C4-2B (cell line): ENCODE results near the gene C3orf49.

Experiments used
- ZFX ChIP-seq: fragments of 450-650 bp; IDR thresholded peaks from 2 replicates; pipeline ENCODE4 v1.6.1; 2017
- TF ChIP-seq, protein P1 (sequence below): fragments of 450-650 bp; conservative IDR thresholded peaks from 2 replicates; pipeline ENCODE4 v1.5.1; 2017; ENCODE audit warnings: mild to moderate bottlenecking

DNA sequence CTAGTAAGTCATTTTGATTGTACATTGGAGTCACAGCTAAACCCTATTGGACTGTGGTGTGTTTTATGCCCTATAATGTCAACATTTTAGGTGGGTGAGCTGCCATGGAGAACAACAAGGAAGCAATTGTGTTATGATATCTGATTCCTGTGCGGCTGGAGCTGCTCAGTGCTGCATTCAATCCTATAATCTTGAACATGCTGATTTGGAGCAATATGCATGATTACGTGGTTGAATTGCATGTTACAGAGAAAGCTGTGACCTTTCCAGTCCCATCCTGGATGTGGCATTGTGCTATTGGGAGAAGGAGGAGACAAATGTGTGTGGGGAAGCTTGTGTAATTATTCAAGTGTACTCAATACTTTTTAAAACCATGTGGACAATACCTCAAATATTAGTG, 20.1 kb upstream of the C3orf49 start:
- TF ChIP-seq, protein P1, sequence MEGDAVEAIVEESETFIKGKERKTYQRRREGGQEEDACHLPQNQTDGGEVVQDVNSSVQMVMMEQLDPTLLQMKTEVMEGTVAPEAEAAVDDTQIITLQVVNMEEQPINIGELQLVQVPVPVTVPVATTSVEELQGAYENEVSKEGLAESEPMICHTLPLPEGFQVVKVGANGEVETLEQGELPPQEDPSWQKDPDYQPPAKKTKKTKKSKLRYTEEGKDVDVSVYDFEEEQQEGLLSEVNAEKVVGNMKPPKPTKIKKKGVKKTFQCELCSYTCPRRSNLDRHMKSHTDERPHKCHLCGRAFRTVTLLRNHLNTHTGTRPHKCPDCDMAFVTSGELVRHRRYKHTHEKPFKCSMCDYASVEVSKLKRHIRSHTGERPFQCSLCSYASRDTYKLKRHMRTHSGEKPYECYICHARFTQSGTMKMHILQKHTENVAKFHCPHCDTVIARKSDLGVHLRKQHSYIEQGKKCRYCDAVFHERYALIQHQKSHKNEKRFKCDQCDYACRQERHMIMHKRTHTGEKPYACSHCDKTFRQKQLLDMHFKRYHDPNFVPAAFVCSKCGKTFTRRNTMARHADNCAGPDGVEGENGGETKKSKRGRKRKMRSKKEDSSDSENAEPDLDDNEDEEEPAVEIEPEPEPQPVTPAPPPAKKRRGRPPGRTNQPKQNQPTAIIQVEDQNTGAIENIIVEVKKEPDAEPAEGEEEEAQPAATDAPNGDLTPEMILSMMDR: no peak
- TF ChIP-seq ZFX: no peak
